Esophagus (tissue), 2 donors: Measurements from ENCODE around the gene WFS1. TPM values are rescaled to one million over a fixed set of nuclear protein-coding genes. Genes with fewer than 3 reads are reported as not detected.

Source experiments
- H3K27ac ChIP-seq, 2 donors: one replicate each; pipeline ENCODE4 v1.5.1; 2013; ENCODE audit warnings: low read depth in 2 of 2, mild to moderate bottlenecking in 2 of 2, inconsistent platforms in 1 of 2, low read length in 1 of 2, moderate library complexity in 1 of 2
- H3K27me3 ChIP-seq, 2 donors: one replicate each; pipeline ENCODE4 v1.6.1; 2013; ENCODE audit warnings: low read length in 2 of 2, control low read depth in 1 of 2, mild to moderate bottlenecking in 1 of 2; ENCODE audit not compliant: insufficient read depth in 2 of 2, control insufficient read depth in 1 of 2
- H3K36me3 ChIP-seq, 2 donors: one replicate each; pipeline ENCODE4 v1.6.1; 2013; ENCODE audit warnings: low read length in 1 of 2; ENCODE audit not compliant: control insufficient read depth in 2 of 2, insufficient read depth in 2 of 2
- H3K4me1 ChIP-seq, 2 donors: one replicate each; pipeline ENCODE4 v1.6.1; 2013; ENCODE audit warnings: low read length in 1 of 2; ENCODE audit not compliant: control insufficient read depth in 2 of 2, insufficient read depth in 2 of 2
- H3K4me3 ChIP-seq, 2 donors: one replicate each; pipeline ENCODE4 v1.5.1; 2013; ENCODE audit warnings: low read length in 2 of 2, mild to moderate bottlenecking in 2 of 2, low read depth in 1 of 2, moderate library complexity in 1 of 2
- H3K9me3 ChIP-seq, 2 donors: one replicate each; pipeline ENCODE4 v1.6.1; 2013; ENCODE audit warnings: mild to moderate bottlenecking in 2 of 2, low read depth in 1 of 2, low read length in 1 of 2, moderate library complexity in 1 of 2; ENCODE audit not compliant: control insufficient read depth in 2 of 2, insufficient read depth in 1 of 2
- WGBS, 2 donors: extraction: QIAGEN DNeasy Blood & Tissue Kit; methylation state at CpG; one replicate each; pipeline ENCODE4 v1.1.7; 2013; 5-methylcytosine and 5-hydroxymethylcytosine counted together
- polyA plus RNA-seq, 2 donors: library from polyadenylated mRNA; stranded (reverse); fragments of 200-250 nt; gene quantifications; one replicate each; pipeline ENCODE4 v1.2.3, GENCODE V29; 2013
- donor health status: healthy with polysubstance abuse.
- donor health status: Bipolar disorder and iron deficiency.

The WFS1 gene
- polyA plus RNA-seq, 2 donors, result 4.6 to 8.2 TPM

GRCh38 chr4:6345866-6346265, 76.2 kb downstream of the WFS1 start:
- Histone ChIP-seq H3K27me3 (no peaks in the 10 kb centered on the region), H3K4me1 (no peaks in the 10 kb centered on the region), H3K27ac (no peak overlapping the region), H3K9me3 (no peaks in the 10 kb centered on the region), H3K36me3 (peaks cover 0 to 6% of the 10 kb centered on the region in 2 donors), H3K4me3 (no peak overlapping the region)
- 78 to 87% methylated on average over 13 of the region's 13 CpGs for WGBS, 2 donors

GRCh38 chr4:6346373-6347110, 76.9 kb downstream of the WFS1 start:
- Histone ChIP-seq H3K9me3 (no peaks in the 10 kb centered on the region), H3K27me3 (no peaks in the 10 kb centered on the region), H3K27ac (no peak overlapping the region), H3K4me1 (no peaks in the 10 kb centered on the region), H3K4me3 (no peak overlapping the region), H3K36me3 (peaks cover 0 to 6% of the 10 kb centered on the region in 2 donors)
- 81 to 84% methylated on average over 16 of the region's 16 CpGs for WGBS, 2 donors

GRCh38 chr4:6347511-6348045, 77.9 kb downstream of the WFS1 start:
- Histone ChIP-seq H3K27ac (no peak overlapping the region), H3K4me3 (no peak overlapping the region), H3K27me3 (no peaks in the 10 kb centered on the region), H3K4me1 (no peaks in the 10 kb centered on the region), H3K36me3 (peaks cover 0 to 6% of the 10 kb centered on the region in 2 donors), H3K9me3 (no peaks in the 10 kb centered on the region)
- 81 to 83% methylated on average over 17 of the region's 17 CpGs for WGBS, 2 donors

- Histone ChIP-seq H3K9me3 (no peaks in the 10 kb centered on the region), H3K36me3 (peaks cover 0 to 6% of the 10 kb centered on the region in 2 donors), H3K27ac (no peak overlapping the region), H3K27me3 (no peaks in the 10 kb centered on the region), H3K4me3 (no peak overlapping the region), H3K4me1 (no peaks in the 10 kb centered on the region)
- 76 to 92% methylated on average over 4 of the region's 4 CpGs for WGBS, 2 donors
Measured at GRCh38 chr4:6348408-6348807, 78.8 kb downstream of the WFS1 start.

- no peaks in the 10 kb centered on the region for H3K27me3 ChIP-seq
- no peak overlapping the region for H3K4me3 ChIP-seq
- 74 to 78% methylated on average over 19 of the region's 19 CpGs for WGBS, 2 donors
- H3K9me3 ChIP-seq, result no peaks in the 10 kb centered on the region
- H3K36me3 ChIP-seq, result peaks cover 0 to 9% of the 10 kb centered on the region in 2 donors
- no peak overlapping the region for H3K27ac ChIP-seq
- H3K4me1 ChIP-seq, result no peaks in the 10 kb centered on the region
Measured at GRCh38 chr4:6349896-6350603, 80.4 kb downstream of the WFS1 start.

GRCh38 chr4:6350646-6351045, 81.0 kb downstream of the WFS1 start:
- WGBS, 2 donors, result 60 to 69% methylated on average over 8 of the region's 8 CpGs
- Histone ChIP-seq H3K36me3 (peaks cover 0 to 9% of the 10 kb centered on the region in 2 donors), H3K4me1 (no peaks in the 10 kb centered on the region), H3K27ac (no peak overlapping the region), H3K9me3 (no peaks in the 10 kb centered on the region), H3K4me3 (no peak overlapping the region), H3K27me3 (no peaks in the 10 kb centered on the region)

- Histone ChIP-seq H3K4me1 (no peaks in the 10 kb centered on the region), H3K4me3 (no peak overlapping the region), H3K9me3 (no peaks in the 10 kb centered on the region), H3K36me3 (peaks cover 0 to 9% of the 10 kb centered on the region in 2 donors), H3K27me3 (no peaks in the 10 kb centered on the region), H3K27ac (no peak overlapping the region)
- WGBS, 2 donors, result 87 to 94% methylated on average over 22 of the region's 22 CpGs
Measured at GRCh38 chr4:6351246-6352000, 81.8 kb downstream of the WFS1 start.

- no peak overlapping the region for H3K27ac ChIP-seq
- 76 to 80% methylated on average over 13 of the region's 13 CpGs for WGBS, 2 donors
- no peak overlapping the region for H3K4me3 ChIP-seq
- no peaks in the 10 kb centered on the region for H3K27me3 ChIP-seq
- no peaks in the 10 kb centered on the region for H3K4me1 ChIP-seq
- peaks cover 0 to 10% of the 10 kb centered on the region in 2 donors for H3K36me3 ChIP-seq
- H3K9me3 ChIP-seq, result no peaks in the 10 kb centered on the region
Measured at GRCh38 chr4:6352031-6352692, 82.5 kb downstream of the WFS1 start.
